ENCODE results near the gene NLRP10. TPM values are rescaled to one million over a fixed set of nuclear protein-coding genes. Genes with fewer than 3 reads are reported as not detected.
"Not testable (repeated sequence)": the region's sequence is repeated elsewhere in the genome, so short reads cannot be mapped to it uniquely, and the experiment has no call there.

NLRP10 gene, protein sequence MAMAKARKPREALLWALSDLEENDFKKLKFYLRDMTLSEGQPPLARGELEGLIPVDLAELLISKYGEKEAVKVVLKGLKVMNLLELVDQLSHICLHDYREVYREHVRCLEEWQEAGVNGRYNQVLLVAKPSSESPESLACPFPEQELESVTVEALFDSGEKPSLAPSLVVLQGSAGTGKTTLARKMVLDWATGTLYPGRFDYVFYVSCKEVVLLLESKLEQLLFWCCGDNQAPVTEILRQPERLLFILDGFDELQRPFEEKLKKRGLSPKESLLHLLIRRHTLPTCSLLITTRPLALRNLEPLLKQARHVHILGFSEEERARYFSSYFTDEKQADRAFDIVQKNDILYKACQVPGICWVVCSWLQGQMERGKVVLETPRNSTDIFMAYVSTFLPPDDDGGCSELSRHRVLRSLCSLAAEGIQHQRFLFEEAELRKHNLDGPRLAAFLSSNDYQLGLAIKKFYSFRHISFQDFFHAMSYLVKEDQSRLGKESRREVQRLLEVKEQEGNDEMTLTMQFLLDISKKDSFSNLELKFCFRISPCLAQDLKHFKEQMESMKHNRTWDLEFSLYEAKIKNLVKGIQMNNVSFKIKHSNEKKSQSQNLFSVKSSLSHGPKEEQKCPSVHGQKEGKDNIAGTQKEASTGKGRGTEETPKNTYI
- total RNA-seq, result not detected

DNA sequence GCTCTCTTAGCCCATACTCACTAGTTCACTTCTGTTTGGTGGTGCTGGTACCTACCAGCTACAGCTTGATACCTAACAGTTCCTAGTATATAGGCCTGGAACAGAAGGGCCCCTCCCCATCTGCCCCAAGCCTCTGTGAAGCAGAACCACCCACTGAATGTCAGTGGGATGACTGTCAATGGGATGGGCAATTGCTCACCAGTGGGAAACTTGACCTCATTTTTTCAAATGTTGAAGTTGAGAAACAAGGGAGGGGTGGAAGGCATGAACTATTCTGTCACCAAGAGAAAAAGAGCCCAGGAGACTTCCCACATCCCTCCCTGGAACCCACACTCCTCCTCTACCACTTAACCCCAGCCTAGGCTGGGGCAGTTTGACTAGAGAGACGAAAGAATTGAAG lies at the start of gene NLRP10:
TSS of gene NLRP10 (minus strand) at position 62 of the 400 bp plus-strand sequence. CDS start 1,952 bp downstream, outside the sequence.
- no peak for DNase-seq (ENCODE audit: low spot score)

DNA sequence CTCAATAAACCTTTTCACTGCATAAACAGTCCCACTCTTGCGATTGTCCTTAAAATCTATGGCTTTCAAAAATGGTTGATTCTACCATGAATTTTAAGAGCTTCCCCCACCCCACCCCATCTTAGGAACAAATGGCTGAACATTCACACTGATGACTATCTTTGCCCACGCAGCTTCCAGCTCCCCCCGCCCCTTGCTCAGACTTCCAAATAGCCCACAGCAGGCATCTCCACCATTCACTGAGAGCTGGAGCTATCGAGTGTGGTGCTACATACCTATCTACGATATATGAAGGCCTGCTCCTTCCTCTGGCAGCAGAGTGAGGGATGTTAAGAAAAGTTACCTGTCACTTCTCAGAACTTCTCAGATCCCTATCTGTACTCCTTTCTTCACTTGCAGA lies 48.6 kb upstream of the NLRP10 start:
- DNase-seq (ENCODE audit: low spot score), result peak; percentile 33

DNA sequence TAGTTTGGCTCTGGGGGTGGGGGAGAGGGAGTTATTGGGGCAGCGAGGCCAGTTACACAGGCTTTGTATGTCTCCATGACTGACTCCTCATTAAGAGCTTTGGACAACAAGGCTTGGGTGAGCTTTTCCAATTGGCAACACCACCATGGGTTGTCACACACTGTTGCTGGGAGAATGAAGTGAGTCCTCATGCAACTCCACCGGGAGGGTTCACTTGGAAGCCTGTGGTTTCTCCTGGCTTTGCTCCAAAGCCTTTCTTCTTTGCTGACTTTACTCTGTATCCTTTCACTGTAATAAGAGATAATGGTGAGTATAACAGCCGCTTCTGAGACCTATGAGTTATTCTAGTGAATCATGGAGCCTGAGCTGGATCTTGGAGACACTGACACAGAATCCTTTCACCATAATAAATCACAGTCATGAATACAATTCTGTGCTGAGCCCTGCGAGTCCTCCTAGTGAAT lies 46.8 kb upstream of the NLRP10 start:
- DNase-seq (ENCODE audit: low spot score), result peak; percentile 32

DNA sequence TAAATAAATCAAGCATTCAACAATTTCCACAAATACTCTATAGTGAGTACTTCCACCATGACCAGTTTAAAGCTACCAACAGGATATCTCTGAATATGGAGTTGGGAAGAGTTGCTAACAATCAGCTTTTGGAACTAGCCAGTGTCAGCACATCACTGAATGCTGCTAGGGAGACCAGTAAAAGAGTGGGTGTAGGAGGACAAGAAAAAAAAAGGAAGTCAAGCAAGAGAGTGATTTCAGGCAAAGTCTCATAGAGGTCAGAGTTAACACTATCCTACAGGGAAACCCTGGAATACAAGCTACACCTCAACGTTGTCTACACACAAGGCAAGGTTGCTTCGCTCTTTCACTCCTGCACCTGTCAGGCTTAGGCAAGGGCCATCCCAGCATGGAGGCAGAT lies 46.1 kb upstream of the NLRP10 start:
- no peak for DNase-seq (ENCODE audit: low spot score)

DNA sequence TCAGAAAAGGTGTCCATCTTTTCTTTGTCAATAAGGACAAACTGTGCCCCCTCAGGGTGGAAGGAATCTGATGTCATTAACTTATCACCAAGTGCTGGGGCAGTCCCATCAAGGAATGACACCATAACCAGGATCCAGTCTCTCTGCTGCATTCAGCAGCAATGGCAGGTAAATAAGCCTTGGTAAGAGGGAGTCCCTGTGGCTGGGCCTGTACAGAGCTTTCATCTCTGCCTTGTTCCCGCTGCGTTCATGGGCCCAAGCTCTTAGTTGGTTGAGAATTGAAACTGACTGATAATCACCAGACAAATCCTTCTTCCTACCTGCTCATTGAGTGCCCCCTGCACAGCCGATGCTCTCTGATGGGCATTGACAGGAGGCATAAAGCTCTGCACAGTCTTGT lies 44.6 kb upstream of the NLRP10 start:
- no peak for DNase-seq (ENCODE audit: low spot score)

DNA sequence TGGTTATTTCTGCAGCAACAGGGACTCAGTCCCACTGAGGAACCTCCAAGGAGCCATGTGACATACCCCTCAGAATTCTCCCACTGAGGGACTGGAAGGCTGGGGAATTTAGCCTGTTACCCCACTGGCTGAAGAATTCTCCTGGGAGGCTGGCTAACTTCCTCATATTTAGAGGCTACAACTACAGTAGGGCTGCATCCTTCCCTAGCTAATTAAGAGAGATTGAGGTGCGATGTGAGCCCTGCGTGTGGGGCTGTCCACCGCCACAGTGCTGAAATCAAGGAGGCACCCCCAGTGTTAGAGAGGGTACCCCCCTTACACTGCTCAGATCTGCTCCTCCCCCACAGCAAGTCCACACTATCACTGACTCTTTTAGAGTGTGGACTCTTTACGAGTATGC lies 43.0 kb upstream of the NLRP10 start:
- no peak for DNase-seq (ENCODE audit: low spot score)

DNA sequence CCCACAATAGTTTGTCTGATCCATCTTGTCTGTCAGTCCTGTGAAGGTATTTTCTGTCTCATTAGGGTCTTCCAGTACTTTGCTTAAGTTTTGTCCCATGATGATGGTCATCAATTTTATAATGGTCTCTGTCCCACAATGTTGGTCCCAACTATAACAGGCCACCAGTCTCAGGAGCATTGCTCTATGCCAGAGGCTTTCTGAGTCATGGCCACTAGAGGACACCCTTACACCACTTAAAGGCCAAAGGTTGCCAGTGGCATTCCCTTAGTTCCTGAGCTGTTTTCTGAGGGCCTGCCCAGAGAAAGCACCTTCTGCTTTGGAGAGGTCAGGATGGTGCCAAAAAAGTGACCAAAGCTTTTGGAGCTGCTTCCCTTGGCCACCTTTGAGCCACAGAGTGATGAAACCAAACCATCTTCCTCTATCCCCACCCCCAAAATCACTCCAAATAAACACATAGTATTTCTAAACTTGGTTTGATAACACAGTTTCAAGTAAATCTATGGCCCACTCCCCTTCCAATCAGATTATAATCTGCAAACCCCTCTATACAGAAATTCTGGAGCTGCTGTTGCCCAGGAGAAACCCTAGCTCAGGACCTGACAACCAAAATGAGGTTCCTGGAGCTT lies 41.2 kb upstream of the NLRP10 start:
- peak; percentile 72 for DNase-seq (ENCODE audit: low spot score)

DNA sequence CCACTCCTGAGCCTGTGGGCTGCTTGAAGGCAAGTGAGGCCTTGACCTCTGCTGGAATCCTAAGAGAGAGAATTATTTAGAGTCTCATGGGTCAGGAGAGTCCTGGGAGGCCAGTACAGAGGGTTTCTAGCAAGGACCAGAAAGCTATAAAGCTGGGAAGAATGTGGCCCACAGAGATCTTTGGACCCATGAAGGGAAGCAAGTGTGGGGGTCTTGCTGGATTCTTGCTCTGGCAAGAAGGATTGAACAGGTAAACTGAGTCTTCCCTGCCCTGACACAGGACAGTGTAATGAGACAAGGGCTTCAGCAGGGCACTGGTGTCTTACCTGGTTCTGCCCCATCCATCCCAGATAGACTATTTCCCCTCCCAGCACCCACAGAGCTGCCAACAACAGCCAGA lies 40.3 kb upstream of the NLRP10 start:
- DNase-seq (ENCODE audit: low spot score), result no peak

DNA sequence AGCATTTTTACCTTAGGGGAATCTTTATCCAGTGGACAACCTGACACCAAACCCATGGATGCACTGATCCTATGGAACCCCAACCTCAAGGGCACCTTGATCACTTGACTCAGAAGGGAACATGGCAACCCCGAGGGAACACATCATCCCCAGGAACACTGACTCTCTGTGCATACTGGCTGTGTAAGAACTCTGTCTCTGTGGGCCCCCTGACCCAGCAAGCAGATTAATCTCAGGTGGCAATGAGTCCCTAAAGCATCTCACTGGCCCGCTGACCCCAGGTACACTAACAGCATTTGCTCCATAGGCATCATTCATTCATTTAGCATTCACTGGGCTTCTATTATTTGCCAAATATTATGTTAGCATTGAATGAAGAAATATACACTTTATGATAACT lies 38.8 kb upstream of the NLRP10 start:
- no peak for DNase-seq (ENCODE audit: low spot score)

DNA sequence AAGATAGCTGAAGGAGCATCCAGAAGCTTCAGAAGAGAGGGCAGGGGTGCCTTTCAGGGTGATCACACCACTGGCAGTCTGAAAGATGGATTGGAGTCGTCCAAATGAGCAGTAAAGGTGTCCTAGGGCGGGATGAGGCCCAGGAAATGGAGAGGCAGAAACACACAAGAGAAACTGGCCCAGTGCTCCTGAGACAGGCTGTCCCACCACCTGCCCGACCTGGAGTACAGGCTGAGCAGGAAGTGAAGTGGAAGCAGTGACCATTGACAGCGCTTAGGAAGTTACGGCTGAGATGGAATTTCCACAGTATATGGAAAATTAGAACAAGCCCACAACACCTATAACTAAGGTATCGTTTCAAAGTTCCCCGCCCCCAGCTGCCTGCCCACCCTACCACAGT lies 37.9 kb upstream of the NLRP10 start:
- no peak for DNase-seq (ENCODE audit: low spot score)

DNA sequence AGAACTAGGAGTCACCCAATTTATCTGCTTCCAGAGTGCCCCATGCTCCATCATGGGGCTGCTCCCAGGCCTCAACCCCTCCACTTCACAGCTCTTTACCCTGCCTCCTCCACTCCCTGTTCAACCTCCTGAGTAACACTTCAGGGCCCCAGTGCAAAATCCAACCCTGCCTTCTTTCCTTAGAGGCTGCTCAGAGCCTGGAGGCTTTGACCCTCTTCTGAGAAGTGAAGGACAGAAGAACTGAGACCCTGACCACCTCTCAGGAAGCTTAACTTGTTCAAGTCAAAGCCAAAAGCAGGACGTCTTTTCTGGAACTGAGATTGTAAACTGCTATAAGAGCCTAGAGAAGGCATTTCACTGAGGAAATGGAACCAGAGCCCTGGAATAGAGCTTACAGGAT lies 37.4 kb upstream of the NLRP10 start:
- no peak for DNase-seq (ENCODE audit: low spot score)

DNA sequence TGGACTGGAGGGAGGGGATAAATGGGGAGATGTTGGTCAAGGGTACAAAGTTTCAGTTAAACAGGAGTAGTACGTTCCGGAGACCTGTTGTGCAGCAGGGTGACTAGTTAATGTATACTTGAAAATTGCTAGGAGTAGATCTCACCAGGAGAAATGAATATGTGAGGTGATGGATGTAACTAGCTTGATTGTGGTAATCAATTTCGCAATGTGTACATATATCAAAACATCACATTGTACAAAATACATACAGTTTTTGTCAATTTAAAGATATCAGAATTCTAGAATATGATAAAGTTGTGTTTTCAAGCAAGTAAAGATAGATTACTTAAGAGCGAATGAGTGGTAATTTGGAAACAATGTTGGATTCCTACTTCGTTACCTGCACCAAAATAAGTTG lies 35.1 kb upstream of the NLRP10 start:
- DNase-seq (ENCODE audit: low spot score), result no peak

DNA sequence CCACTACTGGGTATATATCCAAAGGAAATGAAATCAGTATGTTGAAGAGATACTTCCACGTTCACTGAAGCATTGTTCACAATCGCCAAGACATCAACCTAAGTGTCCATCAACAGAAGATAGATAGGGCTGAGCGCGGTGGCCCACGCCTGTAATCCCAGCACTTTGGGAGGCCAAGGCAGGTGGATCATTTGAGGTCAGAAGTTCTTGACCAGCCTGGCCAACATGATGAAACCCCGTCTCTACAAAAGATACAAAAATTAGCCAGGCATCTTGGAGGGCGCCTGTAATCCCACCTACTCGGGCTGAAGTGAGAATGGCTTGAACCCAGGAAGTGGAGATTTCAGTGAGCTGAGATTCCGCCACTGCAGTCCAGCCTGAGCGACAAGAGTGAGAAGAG lies 34.5 kb upstream of the NLRP10 start:
- DNase-seq (ENCODE audit: low spot score), result no peak

DNA sequence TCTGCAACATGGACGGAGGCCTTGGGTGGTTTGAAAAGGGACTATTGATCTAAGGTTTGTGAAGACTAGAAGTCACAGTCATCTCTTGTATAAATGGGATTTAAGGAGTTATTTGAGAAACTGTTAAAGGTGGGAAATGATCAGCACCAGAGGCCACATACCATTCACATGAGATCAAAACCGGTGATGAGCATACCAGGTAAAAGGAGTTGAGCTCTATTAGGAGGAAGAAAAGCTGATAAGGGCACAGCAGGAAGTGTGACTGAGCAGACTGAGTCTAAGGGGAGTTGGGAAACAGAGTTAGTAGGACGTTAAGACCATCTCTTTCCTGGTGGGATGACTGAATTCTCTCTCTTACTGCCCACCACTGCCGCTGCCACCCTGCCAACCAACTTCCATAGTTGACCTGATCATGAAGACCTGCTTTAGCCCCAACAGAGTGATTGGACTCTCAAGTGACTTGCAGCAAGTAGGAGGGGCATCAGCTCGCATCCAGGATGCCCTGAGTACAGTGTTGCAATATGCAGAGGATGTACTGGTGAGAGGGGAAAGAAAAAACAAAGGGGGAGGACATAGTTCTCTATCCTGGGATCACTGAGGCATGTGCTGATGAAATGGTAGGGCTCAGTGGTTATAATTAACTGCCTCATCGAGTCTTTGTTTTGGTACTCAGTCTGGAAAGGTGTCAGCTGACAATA lies 29.5 kb upstream of the NLRP10 start:
- no peak for DNase-seq (ENCODE audit: low spot score)

DNA sequence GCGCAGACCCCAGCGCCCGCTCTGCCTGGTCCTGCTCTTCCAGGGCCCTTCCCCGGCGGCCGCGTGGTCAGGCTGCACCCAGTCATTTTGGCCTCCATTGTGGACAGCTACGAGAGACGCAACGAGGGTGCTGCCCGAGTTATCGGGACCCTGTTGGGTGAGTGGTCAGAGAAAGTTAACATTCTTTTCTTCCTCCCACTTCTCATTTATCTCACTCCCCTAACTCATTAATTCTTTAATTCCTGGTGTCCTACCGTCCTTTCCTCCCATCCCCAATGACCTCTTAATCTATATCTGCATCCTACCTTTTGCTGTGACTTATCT lies 22.3 kb upstream of the NLRP10 start:
- DNase-seq (ENCODE audit: low spot score), result not testable (repeated sequence)

DNA sequence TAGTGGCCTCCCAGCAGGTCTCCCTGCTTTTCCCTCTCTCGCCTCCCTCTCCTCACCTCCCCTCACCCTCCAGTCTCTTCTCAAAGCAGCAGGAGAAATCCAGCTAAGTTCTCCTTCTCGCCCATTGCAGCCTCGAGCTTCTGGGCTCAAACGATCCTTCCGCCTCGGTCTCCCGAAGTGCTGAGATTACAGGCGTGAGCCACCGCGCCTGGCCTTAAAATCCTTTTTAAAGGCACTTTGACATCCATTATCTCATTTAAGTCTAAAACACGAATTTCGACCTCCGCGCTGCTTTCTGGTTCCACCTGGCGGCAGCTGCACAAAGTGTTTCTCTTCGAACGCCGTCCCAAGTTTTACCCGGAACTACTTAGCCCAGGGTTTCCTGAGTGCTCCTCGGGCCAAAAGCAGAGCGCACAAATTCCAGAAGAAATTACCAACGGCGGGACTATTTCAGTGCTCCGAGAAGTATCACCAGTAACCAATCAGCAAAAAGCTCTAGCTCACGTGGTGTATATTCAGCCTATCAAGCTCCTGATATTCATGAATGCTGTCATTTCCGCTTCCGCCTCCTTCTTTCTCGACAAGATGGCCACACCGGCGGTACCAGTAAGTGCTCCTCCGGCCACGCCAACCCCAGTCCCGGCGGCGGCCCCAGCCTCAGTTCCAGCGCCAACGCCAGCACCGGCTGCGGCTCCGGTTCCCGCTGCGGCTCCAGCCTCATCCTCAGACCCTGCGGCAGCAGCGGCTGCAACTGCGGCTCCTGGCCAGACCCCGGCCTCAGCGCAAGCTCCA lies 21.7 kb upstream of the NLRP10 start, which contains the start of gene EIF3F:
TSS of gene EIF3F (plus strand) at position 570 of the 792 bp plus-strand sequence. CDS start at position 586, 16 bp downstream.
- DNase-seq (ENCODE audit: low spot score), result peak; percentile 96

DNA sequence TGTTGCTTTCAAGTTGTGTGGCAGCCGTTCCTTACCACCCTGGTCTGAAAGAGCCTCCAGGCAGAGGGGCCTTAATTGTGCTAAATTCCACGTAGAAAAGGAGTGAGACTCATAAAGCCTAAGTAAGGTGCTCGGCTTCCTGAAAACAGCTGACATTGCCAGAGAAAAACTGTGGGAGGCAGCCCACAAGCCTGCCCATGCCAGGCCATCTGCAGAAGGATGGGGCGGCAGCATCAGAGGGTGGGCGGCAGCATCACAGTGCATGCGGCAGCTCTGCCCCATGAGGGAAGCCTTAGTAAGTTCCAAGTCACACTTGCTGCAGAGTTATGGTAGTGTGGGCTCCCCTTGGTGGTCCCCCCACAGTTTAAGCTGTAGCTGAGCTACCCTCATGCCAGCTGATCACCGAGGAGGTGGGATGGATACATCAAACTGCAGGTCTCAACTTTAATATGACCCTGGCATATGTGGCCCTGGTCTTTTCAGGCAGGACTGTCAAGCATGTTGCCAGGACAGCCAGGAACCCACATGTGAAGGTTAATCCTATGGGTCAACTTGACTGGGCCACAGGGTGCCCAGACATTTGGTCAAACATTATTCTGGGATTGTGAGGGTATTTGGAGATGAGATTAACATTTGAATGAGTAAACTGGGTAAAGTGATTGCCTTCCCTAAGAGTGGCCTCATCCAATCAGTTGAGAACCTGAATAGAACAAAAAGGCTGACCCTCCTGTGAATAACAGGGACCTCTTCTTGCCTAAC lies 18.8 kb upstream of the NLRP10 start:
- no peak for DNase-seq (ENCODE audit: low spot score)

DNA sequence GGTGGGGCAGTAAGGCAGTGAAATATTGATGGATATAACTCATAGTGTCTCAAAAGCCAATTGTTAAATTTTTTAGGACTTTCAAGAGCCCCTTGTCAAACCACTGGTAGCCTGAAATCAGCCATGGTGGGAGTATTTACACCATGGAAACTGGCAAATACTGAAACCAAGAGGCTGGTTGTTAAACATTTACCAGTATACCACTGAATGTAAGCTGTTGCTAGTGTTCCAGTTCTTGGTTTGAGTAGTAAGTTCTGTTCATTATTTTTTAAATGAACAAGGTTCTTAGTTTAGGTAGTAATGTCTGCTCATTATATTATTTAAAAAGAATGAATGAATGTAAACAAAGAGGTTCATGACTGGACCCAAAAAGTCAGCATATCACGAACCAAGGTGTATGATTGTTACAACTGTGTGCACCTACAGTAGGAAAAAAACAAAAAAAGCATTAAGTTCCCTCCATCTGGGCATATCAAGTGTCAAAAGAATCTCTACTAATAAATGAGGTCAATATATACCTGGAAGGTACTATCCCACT lies 17.4 kb upstream of the NLRP10 start:
- no peak for DNase-seq (ENCODE audit: low spot score)

DNA sequence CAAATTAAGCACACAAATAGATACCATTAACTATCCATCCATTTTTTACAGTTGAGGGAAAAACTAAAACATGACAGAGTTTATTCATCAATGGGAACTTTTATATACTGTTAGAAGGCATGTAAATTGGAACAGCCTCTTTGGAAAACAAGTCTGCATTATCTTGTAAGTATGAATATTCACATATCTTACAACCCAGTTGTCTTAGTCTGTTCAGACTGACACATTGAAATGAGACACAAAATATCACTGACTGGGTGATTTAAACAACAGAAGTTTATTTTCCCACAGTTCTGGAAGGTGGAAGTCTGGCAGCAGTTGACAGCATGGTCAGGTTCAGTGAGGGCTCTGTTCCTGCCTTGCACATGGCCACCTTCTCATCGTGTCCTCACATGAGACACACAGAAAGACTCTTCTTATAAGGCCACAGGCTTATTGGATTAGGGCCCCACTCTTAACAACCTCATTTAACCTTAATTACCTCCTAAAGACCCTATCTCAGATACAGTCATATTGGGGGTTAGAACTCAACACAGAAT lies 16.4 kb upstream of the NLRP10 start:
- no peak for DNase-seq (ENCODE audit: low spot score)
